Chondrocyte (in vitro differentiated cells): ENCODE data around the gene TMC7. TPM values are rescaled to one million over a fixed set of nuclear protein-coding genes. Genes with fewer than 3 reads are reported as not detected.

ENCODE experiments used
- DNase-seq: peaks from one replicate; pipeline ENCODE4 v3.0.0; 2021; ENCODE audit warnings: mixed read lengths, low spot score
- H3K27ac Mint-ChIP-seq: one replicate; pipeline ENCODE4 v1.8.0; 2021; ENCODE audit warnings: mild to moderate bottlenecking, moderate library complexity, mixed read lengths; ENCODE audit not compliant: unreplicated experiment
- H3K27me3 Mint-ChIP-seq: 2 replicates; pipeline ENCODE4 v1.8.0; 2021; ENCODE audit warnings: low read depth, mixed read lengths
- H3K36me3 Mint-ChIP-seq: 2 replicates; pipeline ENCODE4 v1.8.0; 2021; ENCODE audit warnings: low read depth, mixed read lengths
- H3K4me1 Mint-ChIP-seq: 2 replicates; pipeline ENCODE4 v1.8.0; 2021; ENCODE audit warnings: low read depth, mild to moderate bottlenecking, mixed read lengths
- H3K4me3 Mint-ChIP-seq: one replicate; pipeline ENCODE4 v1.8.0; 2021; ENCODE audit warnings: mild to moderate bottlenecking, moderate library complexity, mixed read lengths; ENCODE audit not compliant: unreplicated experiment
- H3K9me3 Mint-ChIP-seq: 2 replicates; pipeline ENCODE4 v1.8.0; 2021; ENCODE audit warnings: low read depth, mixed read lengths
- total RNA-seq: library from RNA; stranded (reverse); gene quantifications from 3 replicates; pipeline ENCODE4 v1.2.1, GENCODE V29; 2021
- TF ChIP-seq, protein P1 (sequence below): fragments of 200-600 bp; sonication (generic); IDR thresholded peaks from 2 replicates; pipeline ENCODE4 v1.5.0; 2021; ENCODE audit warnings: antibody characterized with exemption, mild to moderate bottlenecking, moderate library complexity

Gene TMC7
- total RNA-seq, 1 donor from 2014 or later: 1.2 TPM

DNA sequence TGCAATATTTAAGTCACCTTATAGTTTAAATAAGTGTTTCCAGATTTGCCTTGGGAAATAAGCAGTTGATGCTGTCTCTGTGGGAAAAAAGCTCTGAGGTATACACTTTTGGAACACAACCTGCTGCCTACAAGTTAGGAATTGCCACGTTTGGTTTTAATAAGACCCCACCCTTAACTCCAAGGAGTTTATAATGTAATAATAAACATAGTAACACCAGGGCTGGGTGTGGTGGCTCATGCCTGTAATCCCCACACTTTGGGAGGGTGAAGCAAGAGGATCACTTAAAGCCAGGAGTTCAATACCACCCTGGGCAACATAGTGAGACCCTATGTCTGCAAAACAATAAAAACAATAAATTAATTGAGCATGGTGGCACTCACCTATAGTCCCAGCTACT is 41.7 kb upstream of the TMC7 start:
- TF ChIP-seq, protein P1, sequence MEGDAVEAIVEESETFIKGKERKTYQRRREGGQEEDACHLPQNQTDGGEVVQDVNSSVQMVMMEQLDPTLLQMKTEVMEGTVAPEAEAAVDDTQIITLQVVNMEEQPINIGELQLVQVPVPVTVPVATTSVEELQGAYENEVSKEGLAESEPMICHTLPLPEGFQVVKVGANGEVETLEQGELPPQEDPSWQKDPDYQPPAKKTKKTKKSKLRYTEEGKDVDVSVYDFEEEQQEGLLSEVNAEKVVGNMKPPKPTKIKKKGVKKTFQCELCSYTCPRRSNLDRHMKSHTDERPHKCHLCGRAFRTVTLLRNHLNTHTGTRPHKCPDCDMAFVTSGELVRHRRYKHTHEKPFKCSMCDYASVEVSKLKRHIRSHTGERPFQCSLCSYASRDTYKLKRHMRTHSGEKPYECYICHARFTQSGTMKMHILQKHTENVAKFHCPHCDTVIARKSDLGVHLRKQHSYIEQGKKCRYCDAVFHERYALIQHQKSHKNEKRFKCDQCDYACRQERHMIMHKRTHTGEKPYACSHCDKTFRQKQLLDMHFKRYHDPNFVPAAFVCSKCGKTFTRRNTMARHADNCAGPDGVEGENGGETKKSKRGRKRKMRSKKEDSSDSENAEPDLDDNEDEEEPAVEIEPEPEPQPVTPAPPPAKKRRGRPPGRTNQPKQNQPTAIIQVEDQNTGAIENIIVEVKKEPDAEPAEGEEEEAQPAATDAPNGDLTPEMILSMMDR: no peak
- Mint-ChIP-seq H3K27me3 (peaks cover 7% of the 10 kb centered on the region), H3K9me3 (peaks cover 2% of the 10 kb centered on the region), H3K36me3 (peaks cover 2% of the 10 kb centered on the region), H3K4me3 (no peak overlapping the region), H3K4me1 (peaks cover 4% of the 10 kb centered on the region), H3K27ac (no peak overlapping the region)
- DNase-seq: no peak

DNA sequence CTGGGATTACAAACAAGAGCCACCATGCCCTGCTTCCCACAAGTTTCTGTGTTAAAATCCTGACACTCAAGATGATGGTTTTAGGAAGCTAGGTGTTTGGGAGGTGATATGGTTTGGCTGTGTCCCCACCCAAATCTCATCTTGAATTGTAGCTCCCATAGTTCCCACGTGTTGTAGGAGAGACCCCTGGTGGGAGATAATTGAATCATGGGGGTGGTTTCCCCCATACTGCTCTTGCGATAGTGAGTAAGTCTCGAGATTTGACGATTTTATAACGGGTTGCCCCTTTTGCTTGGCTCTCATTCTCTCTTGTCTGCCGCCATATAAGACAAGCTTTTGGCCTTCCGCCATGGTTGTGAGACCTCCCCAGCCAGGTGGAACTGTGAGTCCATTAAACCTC is 40.3 kb upstream of the TMC7 start:
- Mint-ChIP-seq H3K4me1 (peaks cover 4% of the 10 kb centered on the region), H3K36me3 (no peaks in the 10 kb centered on the region), H3K9me3 (no peaks in the 10 kb centered on the region), H3K27ac (no peak overlapping the region), H3K4me3 (no peak overlapping the region), H3K27me3 (peaks cover 5% of the 10 kb centered on the region)
- DNase-seq: no peak
- TF ChIP-seq, protein P1: no peak

DNA sequence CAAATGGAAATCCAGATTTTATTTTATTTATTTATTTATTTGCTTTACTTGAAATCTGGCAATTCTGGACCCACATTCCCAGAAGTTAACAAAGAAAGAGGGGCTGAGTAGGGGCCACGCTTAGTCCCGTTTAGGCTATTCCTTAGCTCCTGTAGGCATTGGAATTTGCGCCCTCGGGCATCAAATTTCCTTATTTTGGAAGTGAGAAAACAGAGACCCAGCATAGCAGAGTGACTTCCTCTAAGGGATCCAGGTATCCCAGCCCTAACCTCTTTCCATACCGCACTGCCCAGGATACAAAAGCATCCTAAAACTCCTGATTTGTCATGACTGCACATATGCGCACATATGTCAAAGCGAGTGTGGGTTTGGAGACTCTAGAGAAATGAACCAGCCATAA is 38.5 kb upstream of the TMC7 start:
- H3K4me3 Mint-ChIP-seq: no peak overlapping the region
- no peaks in the 10 kb centered on the region for H3K36me3 Mint-ChIP-seq
- no peaks in the 10 kb centered on the region for H3K9me3 Mint-ChIP-seq
- TF ChIP-seq, protein P1: no peak
- no peak for DNase-seq
- no peak overlapping the region for H3K27ac Mint-ChIP-seq
- H3K27me3 Mint-ChIP-seq: peaks cover 5% of the 10 kb centered on the region
- H3K4me1 Mint-ChIP-seq: peaks cover 4% of the 10 kb centered on the region

DNA sequence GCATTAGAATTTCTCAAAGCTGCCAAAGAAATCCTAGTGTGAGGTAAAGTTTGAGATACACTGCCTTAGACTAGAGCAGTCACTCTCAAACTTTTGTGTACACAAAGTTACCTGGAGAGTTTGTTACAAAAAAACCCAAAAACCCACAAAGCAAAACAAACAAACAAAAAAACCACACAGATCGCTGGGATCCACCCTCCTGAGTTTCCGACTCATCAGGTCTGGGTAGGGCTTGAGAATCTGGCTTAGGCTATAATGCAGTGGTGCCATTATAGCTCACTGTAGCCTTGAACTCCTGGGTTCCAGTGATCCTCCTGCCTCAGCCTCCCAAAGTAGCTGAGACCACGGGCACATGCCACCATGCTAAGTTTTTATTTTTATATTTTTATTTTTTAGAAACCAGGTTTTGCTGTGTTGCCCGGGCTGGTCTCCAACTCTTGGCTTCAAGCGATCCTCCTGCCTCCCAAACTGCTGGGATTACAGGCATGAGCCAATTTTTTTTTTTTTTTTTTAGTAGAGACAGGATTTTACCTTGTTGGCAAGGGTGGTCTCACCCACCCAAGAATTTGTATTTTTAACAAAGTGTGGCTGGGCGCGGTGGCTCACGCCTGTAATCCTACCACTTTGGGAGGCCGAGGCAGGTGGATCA is 35.2 kb upstream of the TMC7 start:
- no peaks in the 10 kb centered on the region for H3K36me3 Mint-ChIP-seq
- DNase-seq: no peak
- TF ChIP-seq, protein P1: no peak

DNA sequence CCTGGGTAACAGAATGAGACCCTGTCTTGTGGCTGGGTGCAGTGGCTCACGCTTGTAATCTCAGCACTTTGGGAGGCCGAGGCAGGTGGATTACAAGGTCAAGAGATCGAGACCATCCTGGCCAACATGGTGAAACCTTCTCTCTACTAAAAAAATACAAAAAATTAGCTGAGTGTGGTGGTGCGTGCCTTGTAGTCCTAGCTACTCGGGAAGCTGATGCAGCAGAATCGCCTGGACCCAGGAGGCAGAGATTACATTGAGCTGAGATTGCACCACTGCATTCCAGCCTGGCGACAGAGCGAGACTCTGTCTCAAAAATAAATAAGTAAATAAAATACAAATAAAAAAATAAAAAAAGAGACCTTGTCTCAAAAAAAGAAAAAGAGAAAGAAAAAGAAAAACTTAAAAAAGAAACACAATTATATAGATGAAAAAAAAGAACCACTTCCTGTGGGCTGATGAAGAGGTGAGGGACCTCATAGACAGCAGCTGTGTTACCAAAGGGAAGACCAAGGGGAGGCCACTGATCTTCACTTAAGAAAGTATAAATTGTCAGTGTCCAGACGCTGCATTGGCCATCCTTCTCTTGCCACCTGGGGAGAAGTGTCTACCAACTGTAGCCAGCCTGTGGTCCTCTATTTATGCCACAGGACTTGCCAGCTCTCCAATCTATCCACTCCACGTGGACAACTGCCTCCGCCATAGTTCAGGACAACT is 33.1 kb upstream of the TMC7 start:
- H3K4me1 Mint-ChIP-seq: peaks cover 4% of the 10 kb centered on the region
- H3K27ac Mint-ChIP-seq: no peak overlapping the region
- TF ChIP-seq, protein P1: no peak
- no peaks in the 10 kb centered on the region for H3K9me3 Mint-ChIP-seq
- H3K4me3 Mint-ChIP-seq: no peak overlapping the region
- no peak for DNase-seq
- no peaks in the 10 kb centered on the region for H3K36me3 Mint-ChIP-seq
- H3K27me3 Mint-ChIP-seq: peaks cover 4% of the 10 kb centered on the region

More for the DNA sequence above, 35.2 kb upstream of the TMC7 start:
- H3K9me3 Mint-ChIP-seq: no peaks in the 10 kb centered on the region
- H3K4me3 Mint-ChIP-seq: no peak overlapping the region
- H3K27me3 Mint-ChIP-seq: peaks cover 5% of the 10 kb centered on the region
- no peak overlapping the region for H3K27ac Mint-ChIP-seq
- H3K4me1 Mint-ChIP-seq: peaks cover 4% of the 10 kb centered on the region
